22Rv1 (cell line): ENCODE data around the gene PARP12.

Experiments used
- H3K27ac ChIP-seq: fragments of 450-650 bp; 2 replicates; pipeline ENCODE4 v1.5.1; 2017
- ZFX ChIP-seq: fragments of 450-650 bp; IDR thresholded peaks from 2 replicates; pipeline ENCODE4 v1.6.1; 2017; ENCODE audit warnings: antibody characterized with exemption, borderline replicate concordance
- TF ChIP-seq, protein P1 (sequence below): fragments of 450-650 bp; IDR thresholded peaks from 2 replicates; pipeline ENCODE4 v1.5.1; 2017; ENCODE audit warnings: mild to moderate bottlenecking

PARP12 gene

DNA sequence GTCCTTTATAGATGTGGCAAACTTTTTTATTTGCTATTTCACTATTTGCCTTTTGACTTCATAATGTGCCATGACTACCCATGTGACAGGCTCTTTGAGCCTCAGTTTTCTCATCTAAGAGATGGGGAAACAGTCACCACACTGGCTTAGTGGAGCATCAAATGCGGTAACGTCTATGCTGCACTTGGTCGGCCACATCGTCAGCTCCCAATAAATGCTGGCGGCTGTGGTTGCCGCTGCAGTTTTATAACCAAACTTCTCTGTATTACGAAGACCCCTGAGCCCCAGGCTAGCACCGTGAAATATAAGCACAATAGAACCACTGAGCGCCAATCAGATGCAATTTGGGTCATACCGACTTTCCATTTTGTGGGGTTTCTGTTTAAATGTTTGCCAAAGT, 56.2 kb downstream of the PARP12 start:
- H3K27ac ChIP-seq: no peak overlapping the region
- TF ChIP-seq, protein P1, sequence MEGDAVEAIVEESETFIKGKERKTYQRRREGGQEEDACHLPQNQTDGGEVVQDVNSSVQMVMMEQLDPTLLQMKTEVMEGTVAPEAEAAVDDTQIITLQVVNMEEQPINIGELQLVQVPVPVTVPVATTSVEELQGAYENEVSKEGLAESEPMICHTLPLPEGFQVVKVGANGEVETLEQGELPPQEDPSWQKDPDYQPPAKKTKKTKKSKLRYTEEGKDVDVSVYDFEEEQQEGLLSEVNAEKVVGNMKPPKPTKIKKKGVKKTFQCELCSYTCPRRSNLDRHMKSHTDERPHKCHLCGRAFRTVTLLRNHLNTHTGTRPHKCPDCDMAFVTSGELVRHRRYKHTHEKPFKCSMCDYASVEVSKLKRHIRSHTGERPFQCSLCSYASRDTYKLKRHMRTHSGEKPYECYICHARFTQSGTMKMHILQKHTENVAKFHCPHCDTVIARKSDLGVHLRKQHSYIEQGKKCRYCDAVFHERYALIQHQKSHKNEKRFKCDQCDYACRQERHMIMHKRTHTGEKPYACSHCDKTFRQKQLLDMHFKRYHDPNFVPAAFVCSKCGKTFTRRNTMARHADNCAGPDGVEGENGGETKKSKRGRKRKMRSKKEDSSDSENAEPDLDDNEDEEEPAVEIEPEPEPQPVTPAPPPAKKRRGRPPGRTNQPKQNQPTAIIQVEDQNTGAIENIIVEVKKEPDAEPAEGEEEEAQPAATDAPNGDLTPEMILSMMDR: no peak
- no peak for TF ChIP-seq ZFX

GRCh38 chr7:140005754-140006503, 56.8 kb downstream of the PARP12 start:
- no peak overlapping the region for H3K27ac ChIP-seq

GRCh38 chr7:140005341-140005740, 57.4 kb downstream of the PARP12 start:
- TF ChIP-seq ZFX: no peak
- TF ChIP-seq, protein P1: no peak
- H3K27ac ChIP-seq: no peak overlapping the region

More at GRCh38 chr7:140005754-140006503, 56.8 kb downstream of the PARP12 start:
- TF ChIP-seq, protein P1: peak; percentile 86
- TF ChIP-seq ZFX: no peak

- no peak for TF ChIP-seq ZFX
- TF ChIP-seq, protein P1: no peak
- H3K27ac ChIP-seq: no peak overlapping the region
Observed at GRCh38 chr7:140004672-140005071, 58.1 kb downstream of the PARP12 start.

DNA sequence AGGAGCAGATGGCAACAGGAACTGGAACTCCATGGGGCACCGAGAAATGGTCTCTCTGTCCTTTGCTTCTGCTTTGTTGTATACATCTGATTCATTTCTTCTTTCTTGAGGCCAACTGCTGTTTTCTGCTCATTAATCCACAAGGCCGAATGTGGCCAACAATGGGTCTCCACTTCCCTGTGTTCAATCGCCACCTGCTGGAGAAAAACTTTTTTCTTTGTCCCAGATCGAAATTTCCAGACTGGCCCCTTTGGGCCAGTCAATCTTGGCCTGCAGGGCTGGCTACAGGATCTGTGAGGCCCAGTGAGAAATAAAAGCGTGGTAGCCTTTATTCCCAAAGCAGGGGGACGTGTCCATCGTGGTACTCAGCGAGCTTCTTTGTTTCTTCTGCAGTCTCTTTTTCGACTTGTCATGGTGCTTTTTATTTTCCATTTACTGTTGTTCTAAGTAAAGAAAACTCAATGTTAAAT, 58.8 kb downstream of the PARP12 start:
- TF ChIP-seq, protein P1: peak; percentile 83
- TF ChIP-seq ZFX: no peak

GRCh38 chr7:140000666-140001268, 62.0 kb downstream of the PARP12 start:
- H3K27ac ChIP-seq: no peak overlapping the region
- TF ChIP-seq, protein P1: no peak
- TF ChIP-seq ZFX: no peak

More for the DNA sequence above, 58.8 kb downstream of the PARP12 start:
- H3K27ac ChIP-seq: no peak overlapping the region

GRCh38 chr7:139999516-139999915, 63.2 kb downstream of the PARP12 start:
- TF ChIP-seq ZFX: no peak
- TF ChIP-seq, protein P1: no peak
- no peak overlapping the region for H3K27ac ChIP-seq
